GM18526 (cell line): ENCODE results near the gene PRMT3.

Experiments used
- POLR2A ChIP-seq: IDR thresholded peaks from 3 replicates; pipeline ENCODE4 v1.6.1; 2011; ENCODE audit not compliant: insufficient read length; ENCODE audit errors: extremely low read depth

PRMT3 gene

DNA sequence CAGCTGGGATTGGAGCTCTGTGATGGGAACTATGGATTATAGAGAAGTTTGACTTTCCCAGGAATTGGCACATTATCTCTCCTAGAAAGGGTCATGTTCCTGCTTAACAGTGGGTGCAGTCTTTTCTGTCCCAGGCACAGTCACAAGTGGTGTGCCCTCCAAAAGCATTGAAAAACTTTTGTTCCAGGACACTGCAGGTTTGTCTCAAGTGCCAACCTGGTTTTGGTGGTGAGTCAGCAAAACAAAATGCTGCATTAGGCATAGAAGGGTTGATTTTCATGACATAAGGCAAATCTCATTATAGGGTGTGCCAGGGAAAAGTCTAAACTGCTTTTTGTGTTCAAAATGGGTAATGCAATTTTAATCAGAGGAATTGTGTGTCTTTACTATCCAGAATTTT, 19.1 kb upstream of the PRMT3 start:
- TF ChIP-seq POLR2A: no peak

DNA sequence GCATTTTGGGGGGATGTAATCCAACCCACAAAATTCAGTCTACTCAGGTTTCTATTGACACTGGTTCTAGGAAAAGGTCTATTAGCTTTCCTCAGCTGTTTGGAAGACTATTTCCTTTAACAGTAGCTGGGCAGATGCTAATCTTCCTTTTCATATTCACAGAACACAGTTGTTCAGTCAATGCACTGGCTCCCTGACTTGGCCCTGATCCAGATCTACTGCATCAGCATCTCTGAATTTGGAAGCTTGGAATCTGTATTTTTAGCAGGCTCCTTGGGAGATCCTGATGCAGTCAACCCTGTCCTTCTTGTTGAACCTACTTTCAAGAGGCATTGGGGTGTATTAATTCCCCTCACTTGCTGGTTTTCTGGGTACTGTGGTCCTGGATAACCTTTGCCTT, 17.7 kb upstream of the PRMT3 start:
- TF ChIP-seq POLR2A: no peak

DNA sequence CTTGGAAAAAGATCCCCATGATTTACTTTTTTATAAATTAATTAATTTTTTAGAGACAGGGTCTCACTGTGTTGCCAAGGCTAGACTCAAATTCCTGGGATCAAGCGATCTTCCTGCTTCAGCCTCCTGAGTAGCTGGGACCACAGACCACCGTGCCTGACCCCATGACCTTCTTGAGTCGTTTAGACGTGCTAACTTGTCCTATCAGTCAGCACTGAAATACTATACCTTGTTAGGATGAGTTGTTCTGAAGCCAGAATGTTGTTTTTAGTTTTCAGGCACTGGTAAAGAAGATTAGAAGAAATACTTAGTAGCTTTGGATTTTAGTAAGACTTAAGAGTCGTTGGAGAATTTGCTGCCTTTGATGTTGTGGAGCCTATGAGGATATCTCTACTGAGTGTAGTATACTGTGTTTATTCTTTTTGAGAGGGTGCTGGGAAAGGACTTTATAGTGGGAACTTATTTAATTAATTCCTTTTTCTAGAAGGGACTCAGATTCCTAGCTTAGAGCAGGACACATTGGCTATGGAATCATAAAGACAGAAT, 15.4 kb upstream of the PRMT3 start:
- TF ChIP-seq POLR2A: no peak

DNA sequence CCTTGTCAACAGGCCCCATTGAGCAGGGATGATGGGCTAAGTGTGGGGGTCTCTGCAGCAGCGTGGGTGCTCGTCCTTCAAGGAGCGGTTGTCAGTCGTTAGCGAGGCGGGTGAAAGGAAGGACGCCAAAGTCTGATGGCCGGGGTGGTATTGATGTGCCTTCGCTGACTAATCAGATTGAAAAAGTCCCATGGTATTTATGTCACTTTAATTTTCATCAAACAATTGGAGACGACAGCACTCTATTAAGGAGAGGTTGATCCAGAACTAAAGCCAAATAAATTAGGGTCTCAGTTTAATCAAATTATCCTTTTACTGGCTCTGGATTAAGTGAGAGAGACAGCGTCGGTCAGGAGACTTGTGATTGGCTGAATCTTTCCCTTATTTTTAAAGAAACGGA, 14.4 kb upstream of the PRMT3 start:
- no peak for TF ChIP-seq POLR2A

DNA sequence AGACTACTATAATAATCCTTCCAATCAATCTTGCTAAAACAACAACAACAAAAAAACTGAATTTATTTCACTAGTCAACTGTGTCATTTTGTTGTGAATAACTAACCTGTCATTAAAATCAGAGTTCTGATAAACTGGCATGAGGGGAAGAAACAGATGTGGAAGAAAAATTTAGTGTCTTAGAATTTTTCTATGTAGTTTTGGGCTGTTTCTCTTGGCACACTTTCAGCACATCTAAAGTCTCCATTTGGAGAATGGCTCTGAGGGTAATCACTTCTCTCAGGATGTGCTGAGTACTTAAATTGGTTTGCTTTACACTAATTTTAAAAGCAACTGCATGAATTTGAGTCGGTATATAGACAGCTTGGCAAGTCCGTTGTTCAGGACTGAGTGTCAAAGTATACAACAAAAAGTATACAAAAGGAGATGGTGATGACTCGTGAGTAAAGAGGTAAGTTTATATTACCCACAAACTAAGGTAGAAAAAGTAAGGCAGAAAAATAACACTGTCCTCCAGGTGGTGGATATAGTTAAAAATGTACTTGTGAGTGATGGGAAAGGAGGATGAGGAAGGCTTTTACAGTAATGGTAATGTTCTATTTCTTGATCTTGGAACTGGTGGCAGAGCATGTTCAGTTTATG, 13.8 kb upstream of the PRMT3 start:
- no peak for TF ChIP-seq POLR2A

DNA sequence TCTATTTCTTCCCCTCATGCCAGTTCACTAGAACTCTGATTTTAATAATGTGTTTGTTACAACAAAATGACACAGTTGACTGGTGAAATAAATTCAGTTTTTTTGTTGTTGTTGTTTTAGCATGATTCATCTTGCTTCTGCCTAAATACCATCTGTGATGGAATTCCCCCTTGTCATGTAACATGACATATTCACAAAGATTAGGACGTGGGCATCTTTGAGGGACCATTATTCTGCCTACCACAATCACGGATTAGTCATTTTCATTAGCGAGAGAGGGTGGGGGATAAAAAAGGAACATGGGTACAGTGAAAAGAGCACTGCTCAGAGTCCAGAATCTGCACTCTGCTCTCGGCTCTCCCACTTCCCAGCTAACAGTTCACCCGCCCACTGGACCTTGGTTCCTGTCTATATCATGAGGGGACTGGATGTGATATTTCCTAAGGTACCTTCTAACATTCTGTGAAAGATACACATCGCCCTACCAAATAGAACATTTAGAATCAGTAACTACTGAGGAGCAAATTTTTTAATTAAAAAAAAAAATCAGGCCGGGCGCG, 12.7 kb upstream of the PRMT3 start:
- TF ChIP-seq POLR2A: no peak

DNA sequence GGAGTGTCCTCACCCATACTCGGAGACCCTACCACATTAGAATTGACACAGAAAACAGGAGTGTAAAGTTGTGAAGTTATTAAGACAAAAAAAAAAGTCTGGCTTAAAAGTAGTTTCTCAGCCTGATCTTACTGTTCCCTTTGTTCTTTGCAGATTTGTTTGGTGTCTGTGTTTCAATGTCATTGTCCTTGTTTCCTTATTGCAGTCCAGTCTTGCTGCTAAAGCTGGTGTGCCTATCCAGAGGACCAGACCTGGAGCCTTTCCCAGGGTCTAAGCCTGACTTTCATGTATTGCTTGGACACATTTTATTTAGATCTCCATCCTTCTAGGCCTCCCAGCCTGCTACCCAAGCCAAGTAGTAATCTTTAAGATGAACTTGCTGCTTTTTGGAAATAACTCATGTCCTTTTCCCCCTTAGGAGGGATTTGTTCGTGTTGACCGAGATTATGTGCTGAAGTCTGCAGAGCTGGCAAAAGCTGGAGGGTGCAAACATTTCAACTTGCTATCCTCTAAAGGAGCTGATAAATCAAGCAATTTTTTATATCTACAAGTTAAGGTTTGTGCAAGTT, 11.3 kb upstream of the PRMT3 start:
- no peak for TF ChIP-seq POLR2A

DNA sequence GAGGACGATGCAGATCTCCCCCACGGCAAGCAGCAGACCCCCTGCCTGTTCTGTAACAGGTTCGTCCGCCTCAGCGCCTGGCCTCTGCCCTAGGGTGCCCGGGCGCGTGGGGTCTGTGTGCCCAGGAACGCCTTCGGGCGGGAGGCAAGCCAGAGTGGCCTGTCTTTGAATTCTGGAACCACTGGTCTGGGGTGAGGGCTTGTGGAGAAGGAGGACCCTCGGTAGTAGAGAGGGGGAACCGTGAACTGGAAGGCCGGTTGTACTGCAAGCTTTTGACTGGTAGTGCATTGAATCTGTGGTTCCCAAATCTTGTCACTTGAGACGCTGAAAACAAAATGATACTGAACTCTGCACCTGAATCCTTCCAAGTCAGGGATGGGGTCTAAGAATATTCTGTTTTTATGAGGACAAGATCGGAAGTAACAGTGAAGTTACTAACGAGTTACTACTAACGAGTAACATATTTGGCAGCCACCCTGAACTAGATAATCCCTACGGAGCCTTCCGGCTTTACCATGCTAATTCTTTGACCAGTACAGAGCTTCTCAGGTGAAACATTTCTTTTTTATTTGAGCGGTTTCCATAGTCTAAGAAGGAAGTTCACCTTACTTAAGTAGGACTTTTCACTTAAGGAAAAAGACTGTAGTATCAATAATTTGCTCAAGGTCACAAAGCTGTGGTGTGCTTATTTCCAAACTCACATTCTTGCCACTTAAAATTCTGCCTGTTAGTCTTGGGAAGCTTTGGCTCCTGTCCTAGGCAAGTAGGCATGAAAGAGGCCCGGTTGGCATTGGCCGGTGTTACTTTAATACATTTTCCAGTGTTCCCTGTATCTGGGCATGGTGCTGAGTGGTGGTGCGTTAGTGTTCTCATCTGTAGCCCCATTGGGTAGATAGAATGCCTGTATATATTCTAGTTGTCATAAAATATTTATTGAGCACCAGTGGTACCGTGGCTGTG, 860 bp downstream of the PRMT3 start:
- no peak for TF ChIP-seq POLR2A

DNA sequence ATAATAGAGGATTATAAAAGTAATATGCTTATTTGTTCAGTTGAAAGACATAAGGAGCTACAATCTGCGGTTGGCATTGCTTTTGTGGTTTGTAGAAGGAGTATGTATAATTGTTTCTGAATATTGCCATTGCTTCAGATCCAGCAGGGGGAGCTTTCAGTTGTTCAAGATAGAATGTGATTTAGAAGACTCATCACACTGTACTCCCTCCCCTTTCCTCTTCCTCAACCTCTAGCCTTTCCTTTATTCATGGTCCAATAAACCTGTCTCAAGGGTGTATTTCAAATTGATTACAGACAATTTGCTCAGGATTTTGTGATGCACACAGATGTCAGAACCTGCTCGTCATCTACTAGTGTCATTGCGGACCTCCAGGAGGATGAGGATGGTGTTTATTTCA, 9.8 kb downstream of the PRMT3 start:
- TF ChIP-seq POLR2A: no peak

DNA sequence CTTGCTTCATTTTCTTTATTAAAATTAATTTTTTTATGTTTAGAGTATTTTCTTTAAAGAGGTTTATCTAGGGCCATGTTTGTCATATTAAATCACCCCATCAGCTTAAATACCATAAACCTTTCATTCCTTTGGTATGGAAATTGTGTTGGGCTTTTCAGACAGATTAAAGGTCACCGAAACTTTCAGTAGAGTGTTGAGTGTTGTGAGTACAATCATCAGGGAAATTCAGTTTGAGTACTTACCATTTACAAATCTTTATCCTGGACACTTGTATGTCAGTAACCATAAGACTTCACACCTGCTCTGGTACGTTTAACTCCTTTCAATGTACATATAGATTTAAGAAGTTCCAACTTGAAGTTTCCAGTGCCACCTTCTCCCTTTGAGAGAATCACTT, 12.0 kb downstream of the PRMT3 start:
- no peak for TF ChIP-seq POLR2A

DNA sequence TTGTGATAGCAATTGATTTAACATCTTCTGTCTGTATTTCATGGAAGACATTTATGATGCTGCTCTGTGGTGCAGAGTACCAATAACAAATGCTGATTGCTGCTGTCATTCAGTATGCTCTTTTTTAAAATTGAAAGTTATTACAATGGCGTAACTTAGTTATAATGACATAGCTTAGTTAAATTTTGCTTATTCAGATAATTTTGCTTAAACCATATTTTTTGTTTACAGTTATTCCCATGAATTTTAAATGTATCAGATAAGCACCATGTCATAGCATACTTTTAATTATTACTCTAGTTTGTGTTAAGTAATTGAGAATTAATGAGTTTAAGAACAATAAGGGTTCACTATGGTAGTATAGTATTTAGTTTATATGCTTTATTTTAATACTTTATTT, 15.5 kb downstream of the PRMT3 start:
- no peak for TF ChIP-seq POLR2A

DNA sequence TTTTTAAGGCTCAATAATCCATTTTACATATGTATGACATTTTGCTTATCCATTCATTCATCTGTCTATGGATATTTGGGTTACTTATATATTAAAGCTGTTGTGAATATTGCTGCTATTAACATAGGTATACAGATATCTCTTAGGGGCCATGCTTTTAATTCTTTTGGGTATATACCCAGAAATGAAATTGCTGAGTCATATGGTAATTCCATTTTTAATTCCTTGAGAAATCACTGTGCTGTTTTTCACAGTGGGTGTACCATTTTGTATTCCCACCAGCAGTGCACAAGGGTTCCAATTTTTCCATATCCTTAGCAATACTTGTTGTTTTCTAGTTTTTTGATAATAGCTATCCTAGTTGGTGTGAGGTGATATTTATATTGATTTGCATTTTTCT, 19.0 kb downstream of the PRMT3 start:
- no peak for TF ChIP-seq POLR2A

DNA sequence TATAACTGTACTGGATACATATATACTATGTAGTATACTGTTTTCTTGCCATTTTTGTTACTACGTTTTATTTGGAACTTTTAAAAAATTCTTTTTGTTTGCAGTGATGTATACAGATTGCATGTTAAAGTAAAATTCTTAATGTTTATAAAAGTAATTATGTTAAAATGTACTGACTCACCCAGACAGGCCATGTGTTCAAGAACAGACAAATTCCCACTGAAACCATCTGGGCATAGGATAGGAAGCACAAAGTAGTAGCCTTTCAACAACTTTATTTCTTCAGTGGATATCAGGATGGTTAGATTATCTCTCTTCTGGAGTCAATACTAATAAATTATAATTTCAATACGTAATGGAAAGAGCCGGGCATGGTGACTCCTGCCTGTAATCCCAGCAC, 19.8 kb downstream of the PRMT3 start:
- no peak for TF ChIP-seq POLR2A

DNA sequence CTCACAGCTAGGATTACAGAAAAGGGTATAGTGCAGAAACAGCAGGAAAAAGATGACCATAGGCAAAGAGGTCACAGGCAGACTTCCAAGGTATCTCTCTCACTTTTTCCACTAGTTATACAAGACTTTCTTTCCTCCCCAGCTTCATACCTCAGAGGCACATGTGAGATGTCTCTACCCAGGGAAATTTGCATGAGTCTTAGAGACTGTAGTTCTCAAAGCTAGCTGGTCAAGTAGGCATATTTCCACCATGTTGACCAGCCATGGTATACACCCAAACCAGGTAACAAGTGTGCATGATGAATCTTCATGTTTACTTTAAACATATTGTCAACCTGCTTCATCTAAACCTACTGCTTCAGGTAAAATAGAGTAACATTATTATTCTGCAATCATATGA, 27.9 kb downstream of the PRMT3 start:
- TF ChIP-seq POLR2A: no peak

DNA sequence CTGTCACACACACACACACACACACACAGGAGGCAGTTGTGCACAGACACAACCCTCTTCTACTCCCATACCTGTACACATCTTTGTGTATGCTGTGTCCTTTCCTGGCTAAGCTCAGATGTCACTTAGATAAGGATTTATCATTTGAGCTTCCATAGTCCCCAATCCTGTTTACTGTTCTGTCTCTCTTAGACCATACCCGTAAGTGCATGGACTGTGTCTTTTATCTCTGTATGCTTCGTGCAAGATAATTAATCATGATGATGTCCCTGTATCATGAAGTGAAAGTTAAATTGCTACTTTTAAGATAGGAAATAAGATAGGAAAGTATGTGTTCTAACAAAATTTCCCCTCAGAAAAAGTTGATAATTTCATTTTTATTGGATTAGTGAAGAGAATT, 30.3 kb downstream of the PRMT3 start:
- no peak for TF ChIP-seq POLR2A

DNA sequence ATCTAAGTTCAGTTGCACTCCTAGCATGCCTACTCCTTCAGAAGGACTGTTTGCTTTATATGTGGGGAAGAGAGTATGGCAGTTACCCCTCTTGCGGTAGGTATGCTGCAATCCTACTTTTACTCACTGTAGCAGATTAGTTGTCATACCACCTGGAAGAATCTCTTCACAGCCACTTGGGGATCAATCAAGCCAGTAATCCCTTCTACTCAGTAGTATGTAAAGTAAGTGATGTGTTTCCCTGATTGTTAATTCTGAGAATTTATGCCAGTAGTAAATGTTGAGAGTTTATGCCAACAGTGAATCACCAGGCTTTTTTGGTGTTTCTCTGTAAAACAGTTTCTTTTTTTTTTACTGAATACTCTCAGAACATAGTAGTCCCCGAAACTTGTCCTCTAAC, 34.4 kb downstream of the PRMT3 start:
- TF ChIP-seq POLR2A: no peak
